GM23248 (cell line): ENCODE data around the gene TCOF1. TPM values are rescaled to one million over a fixed set of nuclear protein-coding genes. Genes with fewer than 3 reads are reported as not detected.

ENCODE experiments used
- DNase-seq: peaks from one replicate; pipeline ENCODE4 v3.0.0-alpha.2; 2015
- H2AFZ ChIP-seq: fragments of 200-600 bp; sonication (generic); 2 replicates; pipeline ENCODE4 v1.6.1; 2016; ENCODE audit warnings: antibody characterized with exemption
- H3F3A ChIP-seq: fragments of 200-600 bp; sonication (generic); 2 replicates; pipeline ENCODE4 v1.6.1; 2016; ENCODE audit warnings: mild to moderate bottlenecking, antibody characterized with exemption, mixed run types; ENCODE audit not compliant: insufficient read depth
- H3K27ac ChIP-seq: fragments of 200-600 bp; sonication (generic); 2 replicates; pipeline ENCODE4 v1.5.1; 2016; ENCODE audit warnings: mild to moderate bottlenecking
- H3K27me3 ChIP-seq: fragments of 200-600 bp; sonication (generic); replicated peaks from 2 replicates; pipeline ENCODE4 v1.6.1; 2016; ENCODE audit warnings: mild to moderate bottlenecking; ENCODE audit not compliant: insufficient read depth
- H3K36me3 ChIP-seq: fragments of 200-600 bp; sonication (generic); 2 replicates; pipeline ENCODE4 v1.6.1; 2016; ENCODE audit warnings: low read depth, mild to moderate bottlenecking
- H3K4me1 ChIP-seq: fragments of 200-600 bp; sonication (generic); 2 replicates; pipeline ENCODE4 v1.6.1; 2016; ENCODE audit warnings: mild to moderate bottlenecking; ENCODE audit not compliant: insufficient read depth
- H3K4me2 ChIP-seq: fragments of 200-600 bp; sonication (generic); one replicate; pipeline ENCODE4 v1.6.1; 2016; ENCODE audit warnings: mild to moderate bottlenecking; ENCODE audit not compliant: unreplicated experiment
- H3K4me3 ChIP-seq: fragments of 200-600 bp; sonication (generic); 2 replicates; pipeline ENCODE4 v1.5.1; 2016; ENCODE audit warnings: mild to moderate bottlenecking
- H3K79me2 ChIP-seq: fragments of 200-600 bp; sonication (generic); 2 replicates; pipeline ENCODE4 v1.6.1; 2016; ENCODE audit warnings: mild to moderate bottlenecking; ENCODE audit not compliant: insufficient read depth
- H3K9ac ChIP-seq: fragments of 200-600 bp; sonication (generic); 2 replicates; pipeline ENCODE4 v1.6.1; 2016; ENCODE audit warnings: mild to moderate bottlenecking
- H3K9me2 ChIP-seq: fragments of 200-600 bp; sonication (generic); 2 replicates; pipeline ENCODE4 v1.6.1; 2016; ENCODE audit warnings: mixed run types, mild to moderate bottlenecking, moderate library complexity; ENCODE audit not compliant: insufficient read depth
- H3K9me3 ChIP-seq: fragments of 200-600 bp; sonication (generic); one replicate; pipeline ENCODE4 v1.6.1; 2017; ENCODE audit warnings: low read depth
- H4K20me1 ChIP-seq: fragments of 200-600 bp; sonication (generic); 2 replicates; pipeline ENCODE4 v1.6.0; 2016; ENCODE audit not compliant: insufficient read depth
- EZH2 ChIP-seq: fragments of 200-600 bp; sonication (generic); IDR thresholded peaks from 2 replicates; pipeline ENCODE4 v1.6.1; 2018; ENCODE audit warnings: antibody characterized with exemption, mild to moderate bottlenecking; ENCODE audit not compliant: insufficient read depth, poor library complexity, severe bottlenecking
- EZH2phosphoT487 ChIP-seq: fragments of 200-600 bp; sonication (generic); IDR thresholded peaks from 2 replicates; pipeline ENCODE4 v1.6.1; 2018; ENCODE audit warnings: antibody characterized with exemption, moderate library complexity, mild to moderate bottlenecking, low read depth; ENCODE audit not compliant: insufficient read depth
- WGBS, 2 experiments: methylation state at CpG; one replicate each; pipeline ENCODE4 v1.1.6; 2015 to 2017; ENCODE audit warnings: low lambda C conversion rate in 2 of 2, low coverage in 1 of 2; ENCODE audit errors: missing lambda C conversion rate in 2 of 2; 5-methylcytosine and 5-hydroxymethylcytosine counted together
- in situ Hi-C: fragments of 300-500 bp; cut with MboI; formaldehyde crosslinking; loops from 2 replicates; pipeline ENCODE4 v1.15.0; 2020
- polyA plus RNA-seq: library from polyadenylated mRNA; unstranded; fragments of >200 nt; fragmentation: Nextera tagmentation; extraction: Ambion mirVana; gene quantifications from 2 replicates; pipeline ENCODE4 v1.2.1, GENCODE V29; 2016
- total RNA-seq: library from RNA; depleted of rRNA; stranded (reverse); fragments of >200 nt; shearing (Covaris generic); gene quantifications from 2 replicates; pipeline ENCODE4 v1.2.3, GENCODE V29; 2014

Gene TCOF1
- total and polyA plus RNA-seq, 2 experiments from 2014 or later, result 15.1 to 18.0 TPM

- no peaks in the 10 kb centered on the region for H3K4me1 ChIP-seq
- H2AFZ ChIP-seq, result no peak overlapping the region
- no peaks in the 10 kb centered on the region for H4K20me1 ChIP-seq
- 58 to 60% methylated on average over 17 of the region's 17 CpGs for WGBS, 2 experiments
- H3F3A ChIP-seq, result no peaks in the 10 kb centered on the region
- peak; percentile 34 for DNase-seq
- no peak overlapping the region for H3K4me3 ChIP-seq
- no peak overlapping the region for H3K27ac ChIP-seq
- in situ Hi-C loops, result no loop called here
- no peaks in the 10 kb centered on the region for H3K27me3 ChIP-seq
- no peak overlapping the region for H3K9ac ChIP-seq
- no peak for TF ChIP-seq EZH2
- TF ChIP-seq EZH2phosphoT487, result no peak
- H3K36me3 ChIP-seq, result no peaks in the 10 kb centered on the region
- H3K9me2 ChIP-seq, result no peaks in the 10 kb centered on the region
- H3K79me2 ChIP-seq, result no peaks in the 10 kb centered on the region
- no peak overlapping the region for H3K4me2 ChIP-seq
- no peaks in the 10 kb centered on the region for H3K9me3 ChIP-seq
Measured at GRCh38 chr5:150329881-150330876, 27.3 kb upstream of the TCOF1 start.

GRCh38 chr5:150333400-150333799 lies 24.1 kb upstream of the TCOF1 start:
- in situ Hi-C loops, result no loop called here
- WGBS, 2 experiments, result 81 to 82% methylated on average over 5 of the region's 5 CpGs
- H3K27me3 ChIP-seq, result no peaks in the 10 kb centered on the region

GRCh38 chr5:150335778-150336177 lies 21.7 kb upstream of the TCOF1 start:
- H3K36me3 ChIP-seq, result no peaks in the 10 kb centered on the region
- H3K9ac ChIP-seq, result no peak overlapping the region
- no peaks in the 10 kb centered on the region for H3K79me2 ChIP-seq
- in situ Hi-C loops, result no loop called here
- no peak for DNase-seq
- H3K4me1 ChIP-seq, result no peaks in the 10 kb centered on the region
- TF ChIP-seq EZH2 (no peak), EZH2phosphoT487 (no peak)
- H3K4me2 ChIP-seq, result no peak overlapping the region
- 82 to 85% methylated on average over 4 of the region's 4 CpGs for WGBS, 2 experiments
- H3K9me3 ChIP-seq, result no peaks in the 10 kb centered on the region
- H3F3A ChIP-seq, result no peaks in the 10 kb centered on the region
- H3K9me2 ChIP-seq, result no peaks in the 10 kb centered on the region
- H2AFZ ChIP-seq, result no peak overlapping the region
- no peak overlapping the region for H3K27ac ChIP-seq
- H3K27me3 ChIP-seq, result no peaks in the 10 kb centered on the region
- no peaks in the 10 kb centered on the region for H4K20me1 ChIP-seq
- no peak overlapping the region for H3K4me3 ChIP-seq

More at GRCh38 chr5:150333400-150333799, 24.1 kb upstream of the TCOF1 start:
- Histone ChIP-seq H3K79me2 (no peaks in the 10 kb centered on the region), H3F3A (no peaks in the 10 kb centered on the region), H3K4me3 (no peak overlapping the region), H3K4me2 (no peak overlapping the region), H3K9ac (no peak overlapping the region), H3K27ac (no peak overlapping the region), H3K4me1 (no peaks in the 10 kb centered on the region), H4K20me1 (no peaks in the 10 kb centered on the region), H2AFZ (no peak overlapping the region), H3K36me3 (no peaks in the 10 kb centered on the region), H3K9me2 (no peaks in the 10 kb centered on the region), H3K9me3 (no peaks in the 10 kb centered on the region)
- no peak for DNase-seq
- TF ChIP-seq EZH2 (no peak), EZH2phosphoT487 (no peak)

GRCh38 chr5:150338546-150338945 lies 19.0 kb upstream of the TCOF1 start:
- H3K9ac ChIP-seq, result no peak overlapping the region
- WGBS, 2 experiments, result 80% methylated on average over 10 to 11 of the region's 11 CpGs
- in situ Hi-C loops, result no loop called here
- H3F3A ChIP-seq, result no peaks in the 10 kb centered on the region
- H3K27ac ChIP-seq, result no peak overlapping the region
- DNase-seq, result no peak
- no peak overlapping the region for H2AFZ ChIP-seq
- no peaks in the 10 kb centered on the region for H3K9me3 ChIP-seq
- no peak overlapping the region for H3K4me2 ChIP-seq
- no peaks in the 10 kb centered on the region for H3K27me3 ChIP-seq
- no peaks in the 10 kb centered on the region for H4K20me1 ChIP-seq
- H3K36me3 ChIP-seq, result no peaks in the 10 kb centered on the region
- no peaks in the 10 kb centered on the region for H3K79me2 ChIP-seq
- TF ChIP-seq EZH2phosphoT487 (no peak), EZH2 (no peak)
- no peak overlapping the region for H3K4me3 ChIP-seq
- no peaks in the 10 kb centered on the region for H3K9me2 ChIP-seq
- H3K4me1 ChIP-seq, result no peaks in the 10 kb centered on the region
